HG02610 (cell line): ENCODE results near the gene CD276.
"Not testable (repeated sequence)": the region's sequence is repeated elsewhere in the genome, so short reads cannot be mapped to it uniquely, and the experiment has no call there.

Source experiments
- ATAC-seq: cut with Tn5 transposase; IDR thresholded peaks from one replicate; pipeline ENCODE4 v1.9.1; 2021; ENCODE audit warnings: mild to moderate bottlenecking, moderate library complexity; ENCODE audit not compliant: unreplicated experiment

Gene CD276

DNA sequence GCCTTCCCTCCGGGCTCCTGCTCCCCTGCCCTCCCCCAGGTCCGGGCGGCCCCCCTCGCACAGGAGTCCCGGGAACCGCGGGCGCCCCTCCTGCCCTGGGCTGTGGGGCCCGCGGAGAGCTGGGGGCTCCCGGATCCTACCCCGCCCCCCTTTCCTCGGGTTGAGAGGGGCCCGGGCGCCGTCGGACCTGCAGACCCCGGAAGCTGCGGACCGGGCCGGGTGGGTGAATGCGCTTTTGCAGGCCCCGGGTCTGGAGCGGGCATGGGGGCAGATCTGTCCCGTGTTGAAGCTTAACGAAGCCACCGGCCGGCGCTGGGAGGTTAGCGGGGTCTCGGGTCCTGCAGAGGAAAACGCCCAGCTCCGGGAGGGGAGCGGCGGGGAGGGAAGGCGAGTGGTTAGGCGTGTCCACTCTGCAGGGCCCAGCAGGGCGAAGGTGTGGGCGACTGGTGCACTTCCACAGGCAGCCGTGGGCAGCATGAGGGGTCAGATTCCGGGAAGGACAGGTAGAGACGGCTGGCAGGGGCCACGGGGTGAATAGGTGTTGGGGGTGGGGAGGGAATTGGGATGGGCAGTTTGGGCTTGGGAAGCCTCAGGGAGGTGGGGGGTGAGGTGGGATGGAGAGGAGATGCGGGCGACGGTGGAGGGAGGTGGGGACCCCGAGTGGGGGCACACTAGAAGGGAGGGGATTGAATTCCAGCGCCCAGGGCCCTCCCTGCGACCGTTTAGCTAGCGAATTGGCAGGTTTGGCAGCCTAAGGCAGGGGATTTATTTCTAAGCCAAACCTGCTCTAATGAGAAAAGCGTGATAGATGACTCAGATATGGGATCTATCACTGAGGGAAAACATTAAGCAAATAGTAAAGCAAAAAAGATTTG is 635 bp downstream of the CD276 start:
- no peak for ATAC-seq

- ATAC-seq, result no peak
Observed at GRCh38 chr15:73685981-73686380, 1.8 kb downstream of the CD276 start.

GRCh38 chr15:73686781-73687256 is 2.6 kb downstream of the CD276 start:
- ATAC-seq, result no peak

GRCh38 chr15:73687351-73687750 is 3.2 kb downstream of the CD276 start:
- no peak for ATAC-seq

GRCh38 chr15:73688455-73688854 is 4.3 kb downstream of the CD276 start:
- ATAC-seq, result no peak

DNA sequence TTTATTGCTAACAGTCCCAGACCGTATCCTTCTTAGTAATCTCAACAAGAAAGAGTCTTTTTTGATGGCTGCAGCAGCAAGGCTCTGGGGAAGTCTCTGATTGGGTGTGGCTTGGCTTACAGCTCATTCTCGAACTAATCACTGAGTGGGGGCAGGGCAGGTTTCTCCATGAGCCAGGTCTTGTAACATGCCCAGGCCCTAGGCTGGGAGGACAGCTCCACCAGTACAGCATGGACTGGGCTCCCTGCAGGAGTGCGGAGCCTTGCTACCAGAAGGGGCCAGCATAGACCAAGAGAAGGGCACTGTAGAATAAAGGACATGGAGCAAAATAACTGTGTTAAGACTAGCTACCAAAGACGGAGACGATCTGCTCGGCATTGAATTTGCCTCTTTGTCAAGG is 7.2 kb downstream of the CD276 start:
- ATAC-seq, result no peak

DNA sequence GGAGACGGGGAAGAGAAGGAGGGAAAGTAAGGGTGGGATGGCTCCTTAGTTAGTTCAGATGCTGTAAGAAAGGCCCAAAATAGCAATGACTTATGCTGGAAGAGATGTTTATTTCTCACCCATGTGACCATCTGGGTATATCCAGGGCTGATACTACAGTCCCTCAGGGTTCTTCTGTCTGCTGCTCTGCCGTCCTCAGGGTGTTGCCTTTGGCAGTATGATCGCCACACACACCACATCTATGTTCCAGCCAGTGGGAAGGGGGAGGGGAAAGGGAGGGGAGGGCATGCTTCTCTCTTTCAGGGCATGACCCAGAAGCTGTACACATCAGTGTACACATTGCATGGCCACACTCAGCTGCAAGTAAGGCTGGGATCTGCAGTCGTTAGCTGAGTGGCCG is 10.2 kb downstream of the CD276 start:
- no peak for ATAC-seq

DNA sequence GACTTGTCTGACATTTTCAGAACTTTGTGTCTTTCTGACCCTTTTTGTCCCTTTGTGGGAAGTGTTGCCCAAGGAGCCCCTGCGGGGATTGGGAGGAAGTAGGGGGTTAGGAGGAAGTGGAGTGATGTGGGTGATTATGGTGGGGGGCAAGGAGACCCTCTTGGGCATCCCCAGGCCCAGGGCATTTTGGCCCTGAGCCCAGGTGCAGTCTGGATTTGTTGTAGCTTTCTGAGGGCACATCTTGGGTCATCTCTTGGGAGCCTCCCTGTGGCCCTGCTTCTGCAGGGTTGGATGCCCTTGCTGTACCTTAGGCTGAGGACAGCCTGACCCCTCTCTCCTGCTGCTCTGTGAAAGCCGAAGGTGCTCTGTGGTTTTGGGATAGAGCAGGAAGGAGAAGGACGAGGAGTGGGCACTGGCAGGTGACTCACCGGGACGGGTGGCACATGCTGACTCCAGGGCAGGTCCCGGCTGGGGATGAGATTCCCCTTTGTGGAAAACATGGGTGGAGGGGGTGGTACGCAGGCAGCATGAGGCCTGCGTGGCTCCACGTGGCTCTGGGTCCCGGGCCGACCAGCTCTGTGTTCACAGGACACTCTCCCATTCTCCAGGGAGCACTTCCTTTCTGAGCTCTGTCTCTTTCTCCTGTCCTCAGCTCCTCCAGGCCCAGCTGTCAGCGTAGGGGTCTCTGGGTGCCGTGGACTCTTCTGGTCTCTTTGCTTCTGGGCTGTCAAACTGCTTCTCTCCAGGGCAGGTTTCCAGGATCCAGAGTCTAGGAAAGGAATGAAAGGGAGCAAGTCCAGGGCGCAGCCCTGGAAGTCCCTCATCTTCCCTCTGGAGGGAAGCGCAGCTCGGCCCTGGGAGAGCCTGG is 11.8 kb downstream of the CD276 start:
- no peak for ATAC-seq

DNA sequence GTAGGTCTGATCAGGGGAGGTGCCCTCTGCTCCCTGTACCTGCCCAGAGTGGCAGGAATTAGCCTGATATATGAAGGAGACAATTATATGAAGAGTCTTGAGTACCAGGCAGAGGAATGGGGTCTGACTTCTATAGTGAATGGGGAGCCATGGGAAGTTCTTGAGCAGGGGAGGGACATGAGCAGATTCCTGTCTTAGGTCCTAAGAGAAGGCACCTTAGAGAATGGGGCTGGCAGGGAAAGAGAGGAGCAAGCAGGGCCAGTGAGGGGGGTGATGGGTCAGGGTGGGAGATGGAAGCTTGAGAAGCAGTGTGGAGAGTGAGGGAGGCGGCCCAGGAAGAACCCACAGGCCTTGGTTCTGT is 12.4 kb downstream of the CD276 start:
- no peak for ATAC-seq

DNA sequence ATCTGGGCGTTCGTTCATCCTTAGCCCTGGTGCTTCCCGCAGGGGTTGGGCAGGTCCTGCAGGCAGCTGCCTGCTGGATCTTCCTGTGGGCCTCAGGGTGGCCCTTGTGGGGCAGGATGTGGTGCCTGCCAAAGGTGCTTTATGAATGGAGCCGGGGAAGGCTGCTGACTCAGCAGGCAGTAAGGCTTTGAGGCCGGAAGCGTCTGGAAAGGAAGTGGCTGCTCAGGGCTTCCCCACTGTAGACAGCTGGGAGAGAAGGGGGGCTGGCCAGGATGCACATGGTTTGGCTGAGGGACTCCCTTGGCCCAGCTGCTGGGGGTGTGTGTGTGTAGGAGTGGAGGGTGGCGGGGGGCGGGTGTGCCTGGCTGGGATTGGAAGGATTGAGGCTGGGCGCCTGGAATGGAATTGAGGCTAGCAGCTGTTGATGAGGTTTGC is 12.9 kb downstream of the CD276 start:
- peak; percentile 86 for ATAC-seq

- no peak for ATAC-seq
Observed at GRCh38 chr15:73699249-73700040, 15.3 kb downstream of the CD276 start.

DNA sequence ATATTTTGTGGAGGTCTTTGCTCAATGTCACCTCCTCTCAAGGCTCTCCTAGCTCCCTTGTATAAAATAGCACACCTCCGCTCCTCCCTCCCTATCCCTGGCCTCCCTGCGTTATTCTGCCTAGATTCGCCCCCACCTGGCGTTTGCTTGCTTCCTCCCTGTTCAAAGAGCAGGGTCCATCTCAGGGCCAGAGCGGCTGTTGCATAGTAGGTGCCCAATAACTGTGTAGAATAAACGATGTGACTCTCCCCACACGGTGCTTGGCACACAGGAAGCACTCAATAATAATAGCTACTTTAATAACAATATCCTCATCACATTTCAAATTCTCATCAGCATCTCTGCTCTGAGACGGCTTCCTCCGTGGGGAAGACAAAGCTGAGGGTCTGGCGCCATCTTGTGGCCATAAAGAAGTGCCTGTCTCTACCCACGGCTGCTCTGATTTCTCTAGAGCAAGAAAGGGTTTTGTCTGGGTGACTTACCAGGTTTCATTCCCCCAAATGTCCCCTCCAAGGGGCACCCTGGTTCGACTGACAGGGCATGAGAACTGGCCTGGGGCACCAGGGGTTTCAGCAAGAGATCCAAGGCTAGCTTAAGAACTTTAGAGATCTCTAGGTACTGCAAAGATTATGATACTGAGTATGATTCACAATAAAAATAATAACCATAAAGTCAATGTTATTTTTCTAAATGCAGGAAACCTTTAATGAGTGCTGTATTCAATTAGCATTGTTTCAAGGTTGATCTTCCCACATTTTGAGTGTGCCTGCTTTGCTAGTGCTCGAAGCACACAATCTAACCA is 16.1 kb downstream of the CD276 start:
- ATAC-seq, result no peak

- ATAC-seq, result not testable (repeated sequence)
Observed at GRCh38 chr15:73702311-73703239, 18.4 kb downstream of the CD276 start.

DNA sequence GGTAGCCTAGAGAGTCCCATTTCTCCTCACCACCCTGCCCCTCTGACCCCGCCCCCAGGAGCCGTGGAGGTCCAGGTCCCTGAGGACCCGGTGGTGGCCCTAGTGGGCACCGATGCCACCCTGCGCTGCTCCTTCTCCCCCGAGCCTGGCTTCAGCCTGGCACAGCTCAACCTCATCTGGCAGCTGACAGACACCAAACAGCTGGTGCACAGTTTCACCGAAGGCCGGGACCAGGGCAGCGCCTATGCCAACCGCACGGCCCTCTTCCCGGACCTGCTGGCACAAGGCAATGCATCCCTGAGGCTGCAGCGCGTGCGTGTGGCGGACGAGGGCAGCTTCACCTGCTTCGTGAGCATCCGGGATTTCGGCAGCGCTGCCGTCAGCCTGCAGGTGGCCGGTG is 19.4 kb downstream of the CD276 start:
- ATAC-seq, result not testable (repeated sequence)

- not testable (repeated sequence) for ATAC-seq
Observed at GRCh38 chr15:73704142-73704868, 20.1 kb downstream of the CD276 start.

DNA sequence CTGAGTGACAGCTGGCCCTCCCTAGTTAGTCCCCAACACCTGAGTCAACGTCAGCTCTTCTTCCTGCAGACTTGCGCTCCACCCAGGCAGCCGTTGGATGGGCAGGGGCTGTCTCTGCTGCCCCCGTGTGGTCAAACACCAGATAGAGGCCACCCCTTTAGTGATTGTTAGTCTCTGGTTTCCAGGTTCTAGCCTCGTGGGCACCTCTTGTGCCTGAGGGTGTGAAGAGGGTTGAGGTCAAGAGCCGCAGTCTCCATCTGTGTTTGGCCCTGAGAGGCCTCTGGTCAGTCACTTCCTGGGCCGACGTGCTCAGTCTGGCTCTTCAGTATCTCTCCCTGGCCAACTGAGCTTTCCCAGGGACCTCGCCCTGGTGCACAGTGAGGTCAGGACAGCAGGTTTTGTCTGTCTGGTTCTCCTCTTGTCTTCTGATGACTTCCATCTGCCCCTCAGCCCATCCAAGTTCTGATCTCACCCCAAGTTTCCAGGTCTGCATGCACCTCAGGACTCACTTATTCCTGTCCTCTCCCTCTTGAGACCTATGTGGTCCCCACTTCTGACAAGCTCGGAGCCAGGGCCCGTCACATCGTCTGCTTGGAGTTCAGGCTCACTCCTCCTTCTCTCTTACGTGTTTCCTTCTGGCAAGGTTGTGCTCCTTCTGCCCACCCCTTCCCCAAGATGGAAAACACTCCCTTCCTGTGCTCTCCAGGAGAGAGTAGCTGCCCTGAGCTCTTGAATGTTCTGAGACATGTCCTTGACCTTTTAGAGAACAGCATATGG is 20.9 kb downstream of the CD276 start:
- ATAC-seq, result no peak

DNA sequence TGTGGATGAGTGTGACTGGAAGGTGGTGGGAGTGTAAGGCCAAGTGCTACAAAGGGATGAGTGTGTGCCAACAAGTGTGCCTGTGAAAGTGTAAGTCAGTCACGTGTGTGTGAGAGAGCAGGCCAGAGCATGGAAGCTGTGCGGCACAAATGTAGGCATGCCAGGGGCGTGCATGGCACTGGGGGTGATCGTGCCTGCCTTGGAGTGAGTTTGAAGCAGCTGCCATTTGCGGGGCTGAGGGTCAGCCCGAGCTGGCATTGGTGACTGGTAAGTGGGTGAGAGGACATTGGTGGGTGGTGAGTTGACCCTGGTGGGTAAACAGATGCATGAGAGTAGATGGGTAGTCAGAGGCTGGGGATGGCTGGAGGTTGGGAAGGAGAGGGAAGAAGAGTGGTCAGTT is 24.5 kb downstream of the CD276 start:
- ATAC-seq, result no peak

DNA sequence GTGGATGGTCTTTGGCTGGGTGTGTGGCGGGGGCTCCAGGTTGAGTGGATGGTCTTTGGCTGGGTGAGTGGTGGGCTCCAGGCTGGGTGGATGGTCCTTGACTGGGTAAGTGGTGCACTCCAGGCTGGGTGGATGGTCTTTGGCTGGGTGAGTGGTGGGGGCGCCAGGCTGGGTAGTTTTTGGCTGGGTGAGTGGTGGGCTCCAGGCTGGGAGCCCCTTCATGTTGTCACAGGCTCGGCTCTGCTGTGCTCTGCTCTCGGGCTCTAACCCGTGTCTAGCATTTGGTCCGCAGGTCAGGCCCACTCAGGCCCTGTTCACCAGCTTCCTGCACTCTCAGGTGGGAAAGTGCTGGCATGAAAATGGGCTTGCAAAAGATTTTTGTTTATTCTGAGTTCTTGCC is 25.1 kb downstream of the CD276 start:
- no peak for ATAC-seq
